IPS DF 4.7 (cell line): ENCODE results near the gene SLC4A11.

Experiments used
- DNase-seq: peaks from one replicate; pipeline ENCODE4 v3.0.0-alpha.2; 2013; ENCODE audit warnings: low spot score; ENCODE audit errors: extremely low read depth

SLC4A11 gene

DNA sequence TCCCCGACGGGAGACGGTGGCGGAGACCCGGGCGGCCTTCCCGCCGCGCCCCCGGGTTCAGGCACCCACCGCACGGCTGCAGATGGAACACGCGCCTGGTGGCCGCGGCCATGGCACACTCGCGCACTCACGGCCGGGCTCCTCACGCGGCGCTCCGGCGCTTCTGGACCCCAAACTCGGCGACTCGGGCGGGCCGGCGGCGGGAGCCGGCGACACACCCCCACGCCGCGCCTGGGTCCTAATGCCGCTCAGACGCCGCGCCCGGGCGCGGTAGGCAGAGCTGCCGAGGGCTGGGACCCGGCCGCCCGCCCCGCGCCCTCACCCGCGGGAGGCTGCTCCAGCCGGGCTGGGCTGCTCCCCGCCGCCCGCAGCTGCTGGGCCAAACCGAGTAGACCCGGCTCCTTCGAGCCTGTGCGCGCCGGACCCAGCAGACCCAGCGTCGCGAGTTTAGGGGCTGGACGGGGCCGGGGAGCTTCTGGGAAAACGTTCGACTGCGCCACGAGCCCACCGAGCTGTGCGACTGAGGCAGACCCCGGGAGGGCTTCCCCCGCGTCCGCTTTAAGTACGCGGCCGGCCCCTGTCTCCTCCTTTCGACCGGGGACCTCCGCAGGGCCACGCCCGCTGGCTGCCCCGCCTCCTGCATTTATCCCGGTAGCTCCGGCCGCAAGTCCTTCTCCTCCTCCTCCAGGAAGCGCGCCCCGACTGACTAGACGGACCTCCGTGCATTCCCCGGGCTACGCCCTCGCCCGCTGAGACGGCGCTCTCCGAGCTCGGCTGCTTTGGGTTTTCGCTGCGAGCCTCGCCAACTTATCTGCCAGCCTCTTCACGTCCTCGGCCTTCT, at the start of gene SLC4A11:
Gene SLC4A11 (minus strand): TSS at position 165 of the 841 bp plus-strand sequence. CDS start 53 bp downstream, at position 112.
- no peak for DNase-seq

DNA sequence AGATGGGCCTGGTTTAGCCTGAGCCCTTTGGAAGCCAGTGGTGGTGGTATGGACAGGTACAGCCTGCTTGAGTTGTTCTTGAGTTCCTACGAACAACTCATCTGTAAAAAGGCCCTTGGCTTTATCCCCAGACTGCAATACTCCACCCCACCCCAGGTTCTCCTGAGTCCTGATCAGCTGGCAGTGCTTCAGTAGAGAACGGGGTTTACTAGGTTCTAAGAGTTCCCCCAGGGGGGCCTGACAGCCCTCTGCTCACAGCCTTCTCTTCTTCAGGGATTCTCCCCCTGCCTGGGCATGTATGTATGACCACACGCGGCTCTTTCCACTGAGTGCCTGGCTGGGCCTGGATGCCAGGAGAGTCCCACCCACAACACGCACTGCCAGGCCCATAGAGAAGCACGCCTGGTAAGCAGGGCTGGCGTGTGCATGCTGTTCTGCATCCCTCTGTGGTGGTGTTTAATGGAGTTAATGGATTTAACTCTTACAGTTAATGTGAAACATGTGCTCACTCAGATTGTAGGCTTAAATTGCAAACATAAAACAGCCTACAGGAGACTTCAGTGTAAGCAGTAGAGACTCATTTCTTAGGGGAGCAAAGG, 44.3 kb upstream of the SLC4A11 start:
- no peak for DNase-seq

DNA sequence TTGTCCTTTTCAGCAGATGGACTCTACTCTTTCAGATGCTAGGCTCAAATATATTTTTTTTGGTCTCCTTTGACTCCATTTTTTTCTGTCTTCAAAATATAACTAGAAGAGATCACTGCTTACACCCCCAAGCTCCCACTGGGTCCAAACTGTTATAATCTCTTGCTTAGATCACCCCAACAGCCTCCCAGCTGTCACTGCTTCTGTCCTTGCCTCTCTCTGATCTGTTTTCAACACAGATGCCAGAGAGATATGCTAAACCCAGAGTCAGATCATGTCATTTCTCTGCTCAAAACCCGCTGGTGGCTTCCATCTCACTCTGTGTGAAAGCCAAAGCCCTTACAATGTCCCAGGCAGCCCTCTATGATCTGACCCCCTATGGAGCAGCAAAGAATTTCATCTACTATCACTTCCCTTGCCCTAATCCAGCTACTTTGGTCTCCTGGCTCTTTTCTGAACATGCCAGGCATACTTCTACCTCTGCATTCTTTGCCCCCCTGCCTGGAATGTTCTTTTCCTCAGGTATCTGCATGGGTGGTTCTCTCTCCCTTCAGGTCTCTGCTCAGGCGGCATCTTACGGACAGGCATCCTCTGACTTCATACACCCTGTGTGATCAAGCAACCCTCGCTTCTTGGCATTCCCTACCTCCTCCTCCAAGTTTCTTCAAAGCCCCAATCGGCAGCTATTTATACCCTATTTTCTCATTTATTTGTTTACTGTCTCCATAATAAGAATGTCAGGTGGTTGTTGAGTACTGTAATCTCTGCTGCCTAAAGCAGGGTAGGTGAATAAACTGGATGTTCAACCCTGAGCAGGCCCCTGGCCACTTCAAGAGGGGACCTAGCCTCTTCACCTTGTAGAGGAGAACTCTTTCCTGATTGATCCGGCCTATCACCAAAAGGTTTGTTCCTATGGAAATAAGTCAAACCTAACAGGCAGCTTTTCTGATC, 43.6 kb upstream of the SLC4A11 start:
- DNase-seq, result no peak

DNA sequence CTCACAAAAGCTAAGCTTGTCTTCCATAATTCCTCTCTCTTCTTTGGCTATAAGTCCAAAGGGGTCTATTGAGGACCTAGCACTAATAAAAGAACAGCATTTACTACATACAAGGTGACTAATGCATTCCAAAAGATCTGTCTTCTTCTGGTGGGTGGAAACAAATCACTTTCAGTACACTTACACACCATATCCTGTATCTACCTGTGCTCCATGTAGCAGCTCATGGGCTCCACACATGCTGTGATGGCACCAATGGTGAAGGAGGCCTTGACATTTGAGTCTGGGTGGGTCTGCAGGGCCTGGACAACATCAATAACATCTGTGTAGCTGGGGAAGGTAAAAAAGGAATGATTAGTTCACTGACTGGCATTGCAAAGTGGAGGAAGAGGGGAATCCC, 42.4 kb upstream of the SLC4A11 start:
- DNase-seq, result no peak

DNA sequence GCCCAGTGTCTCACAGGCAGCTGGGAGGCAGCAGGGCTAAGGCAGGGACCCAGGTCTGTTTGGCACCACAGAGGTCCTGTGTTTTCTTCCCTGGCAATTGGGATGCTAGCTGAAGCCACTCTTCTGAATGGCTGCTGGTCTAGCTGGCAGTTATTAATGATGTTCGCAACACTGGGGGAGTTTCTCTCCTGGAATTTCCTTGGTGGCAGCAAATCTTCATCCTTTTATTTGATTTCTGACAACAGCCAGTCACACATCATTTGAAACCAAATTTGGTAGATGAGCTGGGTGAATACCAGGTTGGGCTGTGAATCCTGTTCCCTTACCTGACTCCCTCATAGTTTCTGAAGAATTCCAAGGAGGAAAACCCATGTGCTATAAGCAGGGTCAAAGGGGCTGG, 40.8 kb upstream of the SLC4A11 start:
- DNase-seq, result no peak

DNA sequence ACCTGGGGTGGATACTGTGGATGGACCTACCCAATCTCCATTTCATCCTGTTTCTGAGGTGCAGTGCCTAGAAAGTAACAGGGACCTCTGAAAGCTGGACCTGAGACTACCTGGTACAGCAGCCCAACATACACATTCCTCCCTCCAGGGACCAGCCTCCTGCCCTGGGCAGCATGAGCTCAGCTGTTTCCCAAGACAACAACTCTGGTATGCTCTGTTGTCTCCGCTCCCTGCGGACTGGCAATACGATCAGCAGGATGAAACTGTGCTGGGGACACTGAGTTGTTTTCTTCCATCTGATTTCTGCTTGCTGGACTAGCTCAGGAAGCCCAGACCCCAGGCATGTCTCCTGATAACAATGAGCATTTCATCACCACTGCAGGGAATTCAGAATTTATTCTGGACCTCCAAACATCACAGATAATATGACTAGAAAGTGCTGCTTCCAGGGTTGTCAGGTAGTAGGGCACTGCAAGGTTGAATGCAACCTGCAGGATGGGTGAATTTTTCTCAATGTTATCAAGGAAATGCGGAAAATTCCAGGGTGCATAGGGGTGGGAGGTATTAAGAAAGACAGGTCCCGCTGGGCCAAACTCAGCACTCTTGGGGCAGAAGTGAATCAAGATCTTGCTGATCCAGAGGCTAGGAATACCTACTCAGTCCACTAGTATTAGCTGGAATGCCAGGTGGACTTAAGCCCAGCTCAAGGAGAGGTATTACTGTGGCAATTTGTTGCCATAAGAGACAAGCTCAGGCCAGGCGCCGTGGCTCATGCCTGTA, 38.9 kb upstream of the SLC4A11 start:
- DNase-seq, result no peak

DNA sequence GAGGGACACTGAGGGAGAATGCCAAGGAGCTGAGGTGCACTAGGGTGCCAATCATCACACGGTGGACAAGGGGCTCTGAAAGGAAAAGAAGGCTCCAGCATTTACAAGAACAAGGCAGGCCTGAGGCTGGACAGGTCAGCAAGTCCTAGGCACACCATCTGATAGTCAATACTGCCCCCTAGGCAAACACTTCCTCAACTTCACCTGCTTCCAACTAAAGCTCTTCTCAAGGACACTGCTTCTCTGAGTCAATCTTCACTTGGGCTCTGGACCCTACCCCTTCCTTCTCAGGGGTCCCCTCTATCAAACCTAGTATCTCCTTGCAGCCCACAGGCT, 37.7 kb upstream of the SLC4A11 start:
- DNase-seq, result no peak

DNA sequence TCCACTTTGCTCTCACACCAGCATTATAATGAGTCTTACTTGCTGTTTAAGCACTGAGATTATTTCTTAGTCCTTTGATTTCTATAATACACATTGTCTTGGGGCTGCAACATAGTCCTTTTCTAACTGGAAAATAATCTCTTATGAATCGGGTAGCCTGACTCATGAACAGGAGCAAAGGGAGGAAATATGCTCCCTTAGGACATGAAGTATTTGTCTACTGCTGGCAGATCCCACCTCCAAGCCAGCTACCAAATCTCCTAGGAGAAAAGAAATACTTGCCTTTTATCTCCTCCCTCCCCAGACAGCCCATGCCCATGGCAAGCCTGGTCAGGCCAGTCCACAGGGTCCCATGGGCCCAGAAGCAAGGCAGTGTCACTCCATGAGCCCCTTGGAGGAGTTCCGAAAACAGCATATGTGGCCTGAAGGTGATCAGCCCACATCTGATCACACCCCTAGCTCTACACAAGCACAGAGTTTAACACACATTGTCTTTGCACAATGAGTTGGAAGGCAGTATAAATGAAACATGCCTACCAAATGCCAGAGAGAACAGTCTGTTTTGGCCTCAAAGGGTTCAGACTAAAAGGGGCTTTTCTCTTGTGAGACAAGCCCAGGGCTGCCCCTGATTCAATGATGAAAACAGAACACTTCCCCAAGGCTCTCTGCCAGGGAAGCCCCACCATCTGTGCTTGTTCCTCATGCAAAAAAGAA, 37.1 kb upstream of the SLC4A11 start:
- no peak for DNase-seq

DNA sequence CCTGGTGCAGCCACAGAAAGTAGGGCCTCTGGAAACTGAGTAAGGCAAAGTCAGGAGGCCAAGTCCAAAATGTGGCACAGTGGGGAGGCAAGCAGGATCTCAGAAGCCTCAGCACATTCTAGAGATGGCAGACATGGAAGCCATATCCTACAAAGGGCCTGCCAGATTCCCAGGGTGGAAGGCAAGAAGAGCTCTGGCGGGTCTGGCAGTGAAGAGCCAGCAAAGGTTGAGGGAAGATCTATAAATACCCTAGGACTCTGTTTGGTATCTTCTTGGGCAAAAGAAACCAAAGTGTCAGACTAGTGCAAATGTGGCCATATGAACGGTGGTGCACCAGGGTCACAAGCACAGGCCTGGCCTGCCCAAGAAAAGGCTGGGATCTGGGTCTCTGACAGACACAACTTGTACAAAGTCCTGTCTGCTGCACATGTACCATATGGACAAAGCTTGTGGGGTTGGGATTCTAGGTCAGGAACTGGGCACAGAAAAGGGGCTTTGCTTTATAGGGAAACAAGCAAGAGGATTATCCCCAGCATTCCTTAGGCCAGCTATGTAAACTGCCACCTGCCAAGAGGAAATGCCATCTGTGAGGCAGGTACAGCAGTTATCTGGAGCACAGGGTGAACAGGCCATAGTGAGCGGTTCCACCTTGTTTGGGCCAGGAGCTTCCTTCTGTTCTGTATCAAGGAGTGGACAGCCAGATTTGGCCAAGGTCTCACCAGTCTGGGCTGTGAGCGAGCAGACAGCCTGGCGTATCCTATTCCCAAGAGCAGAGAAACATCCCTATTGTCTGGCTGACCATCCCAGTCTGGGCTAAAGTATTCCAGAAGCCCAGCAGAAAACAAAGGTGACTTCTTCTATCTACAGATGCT, 36.3 kb upstream of the SLC4A11 start:
- no peak for DNase-seq

DNA sequence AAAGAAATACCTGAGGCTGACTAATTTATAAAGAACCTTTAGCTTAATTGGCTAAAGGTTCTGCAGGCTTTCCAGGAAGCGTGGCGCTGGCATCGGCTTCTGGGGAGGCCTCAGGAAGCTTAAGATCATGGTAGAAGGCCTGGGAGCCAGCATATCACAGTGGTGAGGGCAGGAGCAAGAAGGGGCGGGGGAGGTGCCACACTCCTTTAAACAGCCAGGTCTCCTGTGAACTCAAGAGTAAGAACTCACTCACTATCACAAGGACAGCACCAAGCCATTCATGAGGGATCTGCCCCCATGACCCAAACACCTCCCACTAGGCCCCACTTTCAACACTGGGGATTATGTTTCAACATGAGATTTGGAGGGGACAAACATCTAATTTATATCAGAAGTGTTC, 34.4 kb upstream of the SLC4A11 start:
- no peak for DNase-seq

DNA sequence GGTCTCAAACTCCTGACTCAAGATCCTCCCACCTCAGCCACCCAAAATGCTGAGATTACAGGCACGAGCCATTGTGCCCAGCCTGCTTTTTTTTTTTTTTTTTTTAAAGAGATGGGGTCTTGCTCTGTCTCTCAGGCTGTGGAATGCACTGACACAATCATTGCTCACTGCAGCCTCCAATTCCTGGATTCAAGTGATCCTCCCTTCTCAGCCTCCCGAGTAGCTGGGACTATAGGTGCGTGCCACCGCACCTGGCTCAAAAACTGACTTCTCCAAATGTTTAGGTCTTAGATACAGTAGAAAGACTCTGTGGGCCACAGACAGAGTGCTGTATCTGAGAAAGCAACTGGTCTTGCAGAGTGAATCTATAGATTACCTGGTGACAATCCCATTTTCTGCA, 31.1 kb upstream of the SLC4A11 start:
- DNase-seq, result no peak

DNA sequence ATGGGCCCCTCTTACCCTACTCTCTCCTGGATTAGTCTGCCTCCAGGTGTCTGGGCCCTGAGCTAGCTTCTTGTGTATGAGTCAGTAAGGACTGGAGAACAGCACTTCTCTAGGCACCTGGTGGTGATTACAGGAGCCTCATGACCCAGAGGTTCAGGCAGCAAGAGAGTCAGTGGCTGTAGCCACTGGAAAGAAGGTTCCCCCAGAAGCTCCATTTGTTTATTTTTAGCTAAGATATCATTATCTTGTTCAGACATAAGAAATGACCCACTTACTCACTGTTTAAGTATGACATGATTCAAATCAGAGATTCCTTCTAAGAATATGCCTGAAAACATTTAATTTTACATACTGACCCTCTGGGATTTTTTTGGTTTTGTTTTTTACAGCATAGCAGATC, 23.6 kb upstream of the SLC4A11 start:
- no peak for DNase-seq

DNA sequence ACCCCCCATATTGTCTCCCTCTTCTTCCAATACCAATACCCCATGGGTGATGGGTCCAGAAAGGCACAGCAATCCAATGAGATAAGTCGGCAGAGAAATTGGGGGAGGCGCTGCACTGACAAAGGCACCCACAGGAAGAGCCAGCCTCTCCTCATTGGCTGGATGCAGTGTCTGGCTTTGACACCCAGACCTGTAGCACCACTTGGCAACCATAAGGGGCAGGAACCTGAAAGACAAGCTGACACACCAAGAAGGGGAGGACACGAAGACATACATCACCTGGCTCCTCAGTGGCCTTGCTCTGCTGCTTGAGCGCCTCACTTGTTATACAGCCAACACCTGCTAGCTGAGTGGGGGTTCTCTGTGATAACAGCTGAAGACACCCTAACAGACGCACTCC, 19.4 kb upstream of the SLC4A11 start:
- no peak for DNase-seq

DNA sequence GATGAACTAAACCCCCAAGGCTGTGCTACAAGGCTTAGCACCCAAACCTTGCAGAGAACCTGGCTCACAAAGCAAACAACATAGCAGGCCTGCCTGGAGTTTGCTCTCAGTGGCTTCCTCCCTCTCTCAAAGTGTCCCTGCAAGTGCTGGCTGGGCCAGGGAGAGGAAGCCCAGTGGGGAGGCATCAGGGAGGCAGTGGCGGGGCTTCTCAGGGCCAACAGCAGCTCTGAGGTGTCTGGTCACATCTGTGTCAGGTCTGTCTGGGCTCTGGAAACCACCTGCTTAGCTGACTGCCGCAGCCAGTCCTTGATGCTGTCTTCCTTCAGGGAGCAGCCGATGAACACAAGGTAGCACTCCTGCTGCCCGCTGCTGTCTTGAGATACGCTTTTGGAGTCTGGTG, 16.7 kb upstream of the SLC4A11 start:
- DNase-seq, result no peak

DNA sequence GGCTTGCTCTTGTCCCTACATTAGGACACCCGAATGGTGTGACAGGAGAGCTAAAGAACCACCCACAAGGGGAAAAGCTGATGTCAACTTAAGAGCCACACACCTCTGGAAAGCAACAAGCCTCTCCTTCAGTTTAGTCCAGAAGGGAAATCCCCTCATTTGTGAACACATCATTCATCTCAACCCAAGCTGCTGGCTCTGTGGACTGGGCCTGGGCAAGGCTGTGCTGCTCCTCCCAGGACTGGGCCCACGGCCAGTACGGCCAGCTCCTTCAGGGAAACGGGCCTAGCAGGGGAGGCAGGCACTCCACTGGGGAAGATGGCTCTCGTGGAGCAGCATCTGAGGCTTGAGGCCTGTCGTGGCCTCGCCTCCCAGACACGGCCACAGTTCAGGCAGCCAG, 12.8 kb upstream of the SLC4A11 start:
- DNase-seq, result no peak

DNA sequence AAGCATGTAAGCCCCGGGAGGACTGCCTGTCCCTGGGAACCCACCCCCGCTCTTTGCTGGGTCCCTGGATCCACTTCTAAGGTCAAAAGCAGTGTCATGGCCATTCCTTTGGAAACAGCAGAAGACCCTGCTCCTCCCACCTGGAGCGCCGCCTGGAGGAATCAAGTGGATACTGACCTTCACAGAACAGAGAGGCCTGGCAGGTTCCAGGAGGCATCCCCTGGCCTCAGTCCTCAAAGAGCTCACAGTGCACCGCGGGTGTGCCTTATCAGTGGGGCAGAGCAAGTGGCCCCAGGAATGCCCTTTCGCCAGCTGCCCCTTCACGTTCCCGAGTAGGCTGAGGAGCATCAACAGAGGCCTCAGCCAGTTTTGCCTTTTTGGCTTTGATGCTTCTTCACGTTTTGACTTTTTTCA, 11.1 kb upstream of the SLC4A11 start:
- no peak for DNase-seq

DNA sequence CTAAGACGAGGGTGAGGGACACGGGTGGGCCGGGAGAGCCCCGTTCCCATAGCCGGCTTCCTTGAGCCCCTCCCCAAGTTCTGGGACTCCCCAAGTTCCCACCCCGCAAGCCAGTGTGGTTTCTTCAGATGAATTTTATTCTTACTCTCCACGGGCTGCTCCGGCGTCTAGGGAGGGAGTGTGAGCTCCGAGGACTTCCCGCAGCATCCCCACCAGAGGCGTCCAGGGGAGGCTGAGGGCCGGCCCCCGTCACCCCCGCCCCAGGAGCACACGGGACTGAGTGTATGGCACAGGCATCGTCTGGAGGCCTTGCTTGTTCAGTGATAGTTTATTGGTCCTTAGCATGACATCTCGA, 10.0 kb upstream of the SLC4A11 start:
- DNase-seq, result no peak

DNA sequence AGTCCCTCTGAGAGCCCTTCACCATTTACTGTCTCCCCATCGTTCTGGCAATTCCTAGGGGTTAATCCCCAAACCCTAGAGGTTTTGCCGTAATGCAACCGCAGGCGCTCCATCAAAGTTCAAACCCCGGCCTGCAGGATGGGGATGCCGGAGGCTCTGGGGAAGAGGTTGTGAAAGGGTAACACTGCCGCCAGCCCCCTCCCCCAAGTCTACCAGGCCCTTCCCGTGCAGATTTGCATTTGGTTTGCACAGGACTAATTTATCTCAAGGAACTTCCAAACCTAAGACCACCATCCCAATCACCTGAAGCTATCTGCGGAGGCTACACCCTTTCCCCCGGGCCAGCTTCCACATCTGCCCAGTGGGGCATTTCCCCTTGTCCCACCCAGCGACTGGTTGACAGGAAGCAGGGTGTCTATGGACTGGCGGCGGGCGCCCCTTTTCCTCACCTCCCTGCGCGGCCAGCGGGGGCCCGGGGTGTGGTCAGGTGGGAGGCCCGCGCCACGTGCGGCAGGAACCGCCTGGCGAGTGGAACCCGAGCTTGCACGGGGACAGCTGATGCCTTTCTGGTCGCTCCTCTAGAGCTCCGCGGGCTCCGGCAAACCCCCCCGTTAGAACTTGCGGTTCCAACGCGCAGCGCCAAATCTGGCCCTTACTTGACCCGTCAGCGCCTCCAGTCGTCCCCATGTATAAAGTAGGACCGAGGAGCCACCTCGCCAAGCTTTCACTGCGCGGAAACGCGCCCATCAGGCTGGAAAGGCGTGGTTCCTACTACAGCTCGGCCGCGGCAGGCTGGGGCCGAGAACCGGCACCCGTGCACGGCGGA, 9.4 kb upstream of the SLC4A11 start:
- DNase-seq, result no peak

DNA sequence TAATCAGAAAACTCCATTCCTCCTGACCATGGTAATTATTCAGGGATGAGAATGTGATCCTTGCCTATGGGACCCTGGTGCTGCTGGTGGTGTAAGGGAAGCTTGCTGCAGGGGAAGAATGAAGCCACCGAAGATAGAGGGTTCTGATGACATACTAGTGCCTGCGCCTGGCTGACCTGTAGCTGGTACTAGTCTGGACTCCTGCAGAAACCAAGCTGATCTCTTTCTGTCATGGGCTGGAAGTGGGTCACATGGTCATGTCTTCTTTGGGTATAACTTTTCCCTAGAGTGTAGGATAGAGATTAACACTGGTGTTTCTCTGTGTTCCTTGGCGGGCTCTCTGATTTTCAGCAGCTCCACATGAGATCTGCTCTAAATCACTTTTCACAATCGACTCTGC, 8.6 kb upstream of the SLC4A11 start:
- no peak for DNase-seq
